Stimulated activated CD4-positive, alpha-beta T cell treated with anti-CD3 and anti-CD28 coated beads, Interleukin-1b, Interleukin-23, amount 100 ng/mL, for 4 hours (primary cell): ENCODE data around the gene HEATR5B.
"Not testable (repeated sequence)": the region's sequence is repeated elsewhere in the genome, so short reads cannot be mapped to it uniquely, and the experiment has no call there.

Experiments used
- DNase-seq, 2 donors: peaks; one replicate each; pipeline ENCODE4 v3.0.0-alpha.2; 2020; ENCODE audit warnings: low read depth in 2 of 2

Gene HEATR5B

GRCh38 chr2:36981911-36982310 is 102.3 kb downstream of the HEATR5B start:
- no peak for DNase-seq

GRCh38 chr2:36979007-36979406 is 105.2 kb downstream of the HEATR5B start:
- not testable (repeated sequence) for DNase-seq

- DNase-seq, result no peak
Observed at GRCh38 chr2:36976065-36976464, 108.1 kb downstream of the HEATR5B start.

GRCh38 chr2:36975306-36975705 is 108.9 kb downstream of the HEATR5B start:
- DNase-seq, result no peak

GRCh38 chr2:36973320-36973719 is 110.9 kb downstream of the HEATR5B start:
- no peak for DNase-seq

GRCh38 chr2:36971990-36972389 is 112.2 kb downstream of the HEATR5B start:
- no peak for DNase-seq

GRCh38 chr2:36967236-36967876 is 116.8 kb downstream of the HEATR5B start:
- no peak for DNase-seq

- peak; percentile 95 to 97 for DNase-seq
Observed at GRCh38 chr2:36966370-36967235, 117.6 kb downstream of the HEATR5B start, which contains the start of gene STRN. Gene STRN, minus strand, starts transcription at chr2:36966536. Its CDS starts 73 bp downstream, at chr2:36966463.

GRCh38 chr2:36965751-36966369 is 118.3 kb downstream of the HEATR5B start:
- peak in 1 of 2 donors; percentile 35 for DNase-seq

GRCh38 chr2:36965206-36965605 is 119.0 kb downstream of the HEATR5B start:
- no peak for DNase-seq

GRCh38 chr2:36964496-36965058 is 119.6 kb downstream of the HEATR5B start:
- no peak for DNase-seq

- DNase-seq, result no peak
Observed at GRCh38 chr2:36963734-36964133, 120.4 kb downstream of the HEATR5B start.

- no peak for DNase-seq
Observed at GRCh38 chr2:36963106-36963505, 121.1 kb downstream of the HEATR5B start.

GRCh38 chr2:36960773-36961172 is 123.4 kb downstream of the HEATR5B start:
- DNase-seq, result no peak

GRCh38 chr2:36960005-36960675 is 124.0 kb downstream of the HEATR5B start:
- DNase-seq, result no peak

- DNase-seq, result no peak
Observed at GRCh38 chr2:36954977-36955607, 129.1 kb downstream of the HEATR5B start.

GRCh38 chr2:36952748-36953197 is 131.4 kb downstream of the HEATR5B start:
- no peak for DNase-seq

- no peak for DNase-seq
Observed at GRCh38 chr2:36951574-36951973, 132.6 kb downstream of the HEATR5B start.

- no peak for DNase-seq
Observed at GRCh38 chr2:36951027-36951518, 133.1 kb downstream of the HEATR5B start.

- no peak for DNase-seq
Observed at GRCh38 chr2:36949845-36950244, 134.3 kb downstream of the HEATR5B start.

- DNase-seq, result not testable (repeated sequence)
Observed at GRCh38 chr2:36945240-36945639, 138.9 kb downstream of the HEATR5B start.
